GM18526 (cell line): ENCODE measurements around the gene BMPER.

Experiments used
- POLR2A ChIP-seq: IDR thresholded peaks from 3 replicates; pipeline ENCODE4 v1.6.1; 2011; ENCODE audit not compliant: insufficient read length; ENCODE audit errors: extremely low read depth

The BMPER gene

GRCh38 chr7:33970536-33970935 is 65.2 kb downstream of the BMPER start:
- TF ChIP-seq POLR2A = no peak

GRCh38 chr7:33971106-33971505 is 65.8 kb downstream of the BMPER start:
- no peak for TF ChIP-seq POLR2A

GRCh38 chr7:33973231-33974015 is 68.1 kb downstream of the BMPER start:
- TF ChIP-seq POLR2A = no peak

GRCh38 chr7:33979300-33979806 is 74.0 kb downstream of the BMPER start:
- TF ChIP-seq POLR2A = no peak

GRCh38 chr7:33979807-33980355 is 74.5 kb downstream of the BMPER start:
- TF ChIP-seq POLR2A = no peak

GRCh38 chr7:33981226-33981625 is 75.9 kb downstream of the BMPER start:
- no peak for TF ChIP-seq POLR2A

GRCh38 chr7:33981671-33982424 is 76.5 kb downstream of the BMPER start:
- TF ChIP-seq POLR2A = no peak

- no peak for TF ChIP-seq POLR2A
These were observed 77.1 kb downstream of the BMPER start for GRCh38 chr7:33982425-33982786.

- TF ChIP-seq POLR2A = no peak
These were observed 81.1 kb downstream of the BMPER start for GRCh38 chr7:33986451-33986850.

- no peak for TF ChIP-seq POLR2A
These were observed 81.9 kb downstream of the BMPER start for GRCh38 chr7:33986951-33987947.

- TF ChIP-seq POLR2A = no peak
These were observed 91.6 kb downstream of the BMPER start for GRCh38 chr7:33996899-33997298.

- no peak for TF ChIP-seq POLR2A
These were observed 93.1 kb downstream of the BMPER start for GRCh38 chr7:33998476-33998875.

- TF ChIP-seq POLR2A = no peak
These were observed 105.8 kb downstream of the BMPER start for GRCh38 chr7:34011017-34011695.

- TF ChIP-seq POLR2A = no peak
These were observed 106.4 kb downstream of the BMPER start for GRCh38 chr7:34011696-34012095.
